Measurements from ENCODE around the gene TNFSF8.

DNA sequence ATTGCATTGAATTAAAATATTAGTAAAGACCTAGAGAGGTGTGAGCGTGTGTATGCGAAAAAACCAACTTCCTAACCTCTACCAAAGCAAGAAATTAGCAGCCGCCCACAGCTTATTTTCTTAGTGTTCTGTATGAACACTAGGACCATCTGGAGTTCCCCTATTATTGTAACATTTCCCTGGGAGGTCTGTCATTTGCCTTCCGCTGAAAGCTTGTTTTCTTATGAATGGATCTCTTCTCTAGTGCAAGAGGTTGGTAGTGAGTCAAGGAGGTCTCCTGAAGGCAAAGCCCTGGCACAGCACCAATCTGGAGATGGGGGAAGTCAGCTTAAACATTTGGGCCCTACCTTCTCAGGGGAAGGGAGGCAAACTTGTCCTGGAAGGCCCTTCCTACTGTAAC is 10.8 kb downstream of the TNFSF8 start:
- TF ChIP-seq, protein P1, sequence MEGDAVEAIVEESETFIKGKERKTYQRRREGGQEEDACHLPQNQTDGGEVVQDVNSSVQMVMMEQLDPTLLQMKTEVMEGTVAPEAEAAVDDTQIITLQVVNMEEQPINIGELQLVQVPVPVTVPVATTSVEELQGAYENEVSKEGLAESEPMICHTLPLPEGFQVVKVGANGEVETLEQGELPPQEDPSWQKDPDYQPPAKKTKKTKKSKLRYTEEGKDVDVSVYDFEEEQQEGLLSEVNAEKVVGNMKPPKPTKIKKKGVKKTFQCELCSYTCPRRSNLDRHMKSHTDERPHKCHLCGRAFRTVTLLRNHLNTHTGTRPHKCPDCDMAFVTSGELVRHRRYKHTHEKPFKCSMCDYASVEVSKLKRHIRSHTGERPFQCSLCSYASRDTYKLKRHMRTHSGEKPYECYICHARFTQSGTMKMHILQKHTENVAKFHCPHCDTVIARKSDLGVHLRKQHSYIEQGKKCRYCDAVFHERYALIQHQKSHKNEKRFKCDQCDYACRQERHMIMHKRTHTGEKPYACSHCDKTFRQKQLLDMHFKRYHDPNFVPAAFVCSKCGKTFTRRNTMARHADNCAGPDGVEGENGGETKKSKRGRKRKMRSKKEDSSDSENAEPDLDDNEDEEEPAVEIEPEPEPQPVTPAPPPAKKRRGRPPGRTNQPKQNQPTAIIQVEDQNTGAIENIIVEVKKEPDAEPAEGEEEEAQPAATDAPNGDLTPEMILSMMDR (IDR thresholded peaks at IDR 0.05; ENCODE audit: insufficient read depth, low read length, poor library complexity, severe bottlenecking) = no peak
- TF ChIP-seq EZH2phosphoT487 (conservative IDR thresholded peaks at IDR 0.05; ENCODE audit: low read length) = no peak
